Aorta (tissue), 5 donors: ENCODE data around the gene DOCK3. TPM values are rescaled to one million over a fixed set of nuclear protein-coding genes. Genes with fewer than 3 reads are reported as not detected.
"Not testable (repeated sequence)": the region's sequence is repeated elsewhere in the genome, so short reads cannot be mapped to it uniquely, and the experiment has no call there.

Experiments used
- ATAC-seq: fragments of 200-7000 bp; cut with Tn5 transposase; one replicate; pipeline ENCODE4 v1.9.1; 2022; ENCODE audit warnings: moderate library complexity; ENCODE audit not compliant: low FRiP score
- DNase-seq, 2 donors: peaks; one replicate each; pipeline ENCODE4 v3.0.0-alpha.2; 2020
- H3K27ac ChIP-seq, 2 donors: one replicate each; pipeline ENCODE4 v1.5.1; 2013; ENCODE audit warnings: low read length in 2 of 2, mild to moderate bottlenecking in 2 of 2, moderate library complexity in 2 of 2, control low read depth in 1 of 2, inconsistent platforms in 1 of 2, low read depth in 1 of 2
- H3K27me3 ChIP-seq, 2 donors: one replicate each; pipeline ENCODE4 v1.6.1; 2013; ENCODE audit warnings: control low read depth in 1 of 2, low read length in 1 of 2, mild to moderate bottlenecking in 1 of 2, moderate library complexity in 1 of 2; ENCODE audit not compliant: insufficient read depth in 2 of 2, control insufficient read depth in 1 of 2
- H3K36me3 ChIP-seq, 2 donors: one replicate each; pipeline ENCODE4 v1.6.1; 2013; ENCODE audit warnings: control low read depth in 1 of 2, low read length in 1 of 2, mild to moderate bottlenecking in 1 of 2; ENCODE audit not compliant: insufficient read depth in 2 of 2, control insufficient read depth in 1 of 2
- H3K4me1 ChIP-seq, 2 donors: one replicate each; pipeline ENCODE4 v1.6.1; 2013; ENCODE audit warnings: low read length in 2 of 2, control low read depth in 1 of 2, mild to moderate bottlenecking in 1 of 2, moderate library complexity in 1 of 2; ENCODE audit not compliant: insufficient read depth in 2 of 2, control insufficient read depth in 1 of 2
- H3K4me3 ChIP-seq, 2 donors: one replicate each; pipeline ENCODE4 v1.5.1; 2013; ENCODE audit warnings: low read length in 2 of 2, control low read depth in 1 of 2, mild to moderate bottlenecking in 1 of 2
- H3K9me3 ChIP-seq: one replicate; pipeline ENCODE4 v1.6.1; 2013; ENCODE audit warnings: mild to moderate bottlenecking, low read length; ENCODE audit not compliant: control insufficient read depth
- WGBS, 2 donors: extraction: QIAGEN DNeasy Blood & Tissue Kit; methylation state at CpG; one replicate each; pipeline ENCODE4 v1.1.7; 2013; 5-methylcytosine and 5-hydroxymethylcytosine counted together
- intact Hi-C, 2 donors: fragments of 100-400 bp; cut with DNase I; formaldehyde crosslinking; loops; one replicate each; pipeline versions ENCODE4 v1.14.2 to v1.15.0; 2022
- polyA plus RNA-seq, 2 donors: library from polyadenylated mRNA; stranded (reverse); fragments of 200-250 nt; gene quantifications; one replicate each; pipeline ENCODE4 v1.2.3, GENCODE V29; 2013
- total RNA-seq, 2 donors: library from RNA; stranded (reverse); fragmentation: NEBNext Ultra II Directional; extraction: Animal tissue kit (Norgen Biotek cat#: 25700); gene quantifications; one replicate each; pipeline ENCODE4 v1.2.1, GENCODE V29; 2021
- donor health status: healthy with polysubstance abuse.
- donor health status: Bipolar disorder and iron deficiency.
- donor health status: DM: no; HTN: no; CAD: no.
- donor health status: DM: no; HTN: no; CAD: no.
- donor health status: DM: yes; HTN: yes; CAD: no.

DOCK3 gene
- total and polyA plus RNA-seq, 4 donors = 0.31 to 0.97 (median 0.55) TPM

GRCh38 chr3:51385621-51386091 lies 710.9 kb downstream of the DOCK3 start:
- WGBS, 2 donors = 2 to 3% methylated on average over 18 of the region's 18 CpGs
- intact Hi-C loops = loop anchor here in 1 of 2 donors (5.0 kb wide), 1 partner anchor 768 kb away; the partner anchor contains the start of gene MAPKAPK3
- ATAC-seq = no peak
- H3K9me3 ChIP-seq = no peaks in the 10 kb centered on the region
- H3K4me3 ChIP-seq = peak overlapping the region; percentile 28 to 67
- no peak overlapping the region for H3K27ac ChIP-seq
- H3K27me3 ChIP-seq = no peaks in the 10 kb centered on the region
- H3K4me1 ChIP-seq = peaks cover 0 to 2% of the 10 kb centered on the region in 2 donors
- H3K36me3 ChIP-seq = peaks cover 0 to 3% of the 10 kb centered on the region in 2 donors
- peak in 1 of 2 donors; percentile 44 for DNase-seq

GRCh38 chr3:51386159-51386851 lies 711.6 kb downstream of the DOCK3 start:
- H3K9me3 ChIP-seq = no peaks in the 10 kb centered on the region
- WGBS, 2 donors = 27 to 28% methylated on average over 8 of the region's 8 CpGs
- peak overlapping the region; percentile 28 to 67 for H3K4me3 ChIP-seq
- H3K4me1 ChIP-seq = peaks cover 0 to 2% of the 10 kb centered on the region in 2 donors
- DNase-seq (peak in 1 of 2 donors; percentile 20), ATAC-seq (no peak)
- no peak overlapping the region for H3K27ac ChIP-seq
- intact Hi-C loops = loop anchor here in 1 of 2 donors (5.0 kb wide), 1 partner anchor 769 kb away; the partner anchor contains the start of gene MAPKAPK3
- H3K36me3 ChIP-seq = peaks cover 0 to 3% of the 10 kb centered on the region in 2 donors
- H3K27me3 ChIP-seq = no peaks in the 10 kb centered on the region

DNA sequence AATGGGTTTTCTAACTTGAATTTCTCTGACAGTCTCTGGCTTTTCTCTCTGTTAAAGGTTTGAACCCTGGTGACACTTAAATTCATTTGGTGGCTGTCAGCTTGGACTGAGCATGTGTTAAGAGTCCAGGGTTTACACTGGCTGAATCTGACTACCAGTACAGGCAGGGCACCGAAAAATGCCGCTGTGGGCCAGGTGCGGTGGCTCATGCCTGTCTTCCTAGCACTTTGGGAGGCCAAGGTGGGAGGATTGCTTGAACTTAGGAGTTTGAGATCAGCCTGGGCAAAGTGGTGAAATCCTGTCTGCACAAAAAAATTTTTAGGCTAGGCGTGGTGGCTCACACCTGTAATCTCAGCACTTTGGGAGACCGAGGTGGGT lies 712.1 kb downstream of the DOCK3 start:
- intact Hi-C loops = loop anchor here in 1 of 2 donors (5.0 kb wide), 1 partner anchor 770 kb away; the partner anchor contains the start of gene MAPKAPK3
- ATAC-seq = no peak
- peak in 1 of 2 donors; percentile 49 for DNase-seq
- peak overlapping the region in 1 of 2 donors; percentile 0 for H3K27ac ChIP-seq
- 87 to 91% methylated on average over 5 of the region's 5 CpGs for WGBS, 2 donors
- H3K27me3 ChIP-seq = no peaks in the 10 kb centered on the region
- H3K4me3 ChIP-seq = no peak overlapping the region
- no peaks in the 10 kb centered on the region for H3K9me3 ChIP-seq
- H3K4me1 ChIP-seq = peaks cover 0 to 2% of the 10 kb centered on the region in 2 donors
- H3K36me3 ChIP-seq = peaks cover 0 to 3% of the 10 kb centered on the region in 2 donors

DNA sequence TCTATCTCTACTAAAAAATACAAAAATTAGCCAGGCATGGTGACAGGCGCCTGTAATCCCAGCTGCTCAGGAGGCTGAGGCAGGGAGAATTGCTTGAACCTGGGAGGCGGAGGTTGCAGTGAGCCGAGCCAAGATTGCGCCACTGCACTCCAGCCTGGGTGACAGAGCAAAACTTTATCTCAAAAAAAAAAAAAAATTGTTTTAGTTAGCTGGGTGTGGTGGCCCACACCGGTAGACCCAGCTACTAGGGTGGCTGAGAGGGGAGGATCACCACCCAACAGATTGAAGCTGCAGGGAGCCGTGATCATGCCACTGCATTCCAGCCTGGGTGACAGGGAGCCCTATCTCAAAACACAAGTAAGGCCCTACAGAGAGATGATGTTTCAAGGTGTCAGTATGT lies 712.6 kb downstream of the DOCK3 start:
- intact Hi-C loops = loop anchor here in 1 of 2 donors (5.0 kb wide), 1 partner anchor 770 kb away; the partner anchor contains the start of gene MAPKAPK3
- peak in 1 of 2 donors; percentile 66 for DNase-seq
- 71 to 72% methylated on average over 6 of the region's 6 CpGs for WGBS, 2 donors
- not testable (repeated sequence) for H3K36me3 ChIP-seq, ATAC-seq, H3K4me1 ChIP-seq, H3K9me3 ChIP-seq, H3K4me3 ChIP-seq, H3K27ac ChIP-seq, H3K27me3 ChIP-seq

DNA sequence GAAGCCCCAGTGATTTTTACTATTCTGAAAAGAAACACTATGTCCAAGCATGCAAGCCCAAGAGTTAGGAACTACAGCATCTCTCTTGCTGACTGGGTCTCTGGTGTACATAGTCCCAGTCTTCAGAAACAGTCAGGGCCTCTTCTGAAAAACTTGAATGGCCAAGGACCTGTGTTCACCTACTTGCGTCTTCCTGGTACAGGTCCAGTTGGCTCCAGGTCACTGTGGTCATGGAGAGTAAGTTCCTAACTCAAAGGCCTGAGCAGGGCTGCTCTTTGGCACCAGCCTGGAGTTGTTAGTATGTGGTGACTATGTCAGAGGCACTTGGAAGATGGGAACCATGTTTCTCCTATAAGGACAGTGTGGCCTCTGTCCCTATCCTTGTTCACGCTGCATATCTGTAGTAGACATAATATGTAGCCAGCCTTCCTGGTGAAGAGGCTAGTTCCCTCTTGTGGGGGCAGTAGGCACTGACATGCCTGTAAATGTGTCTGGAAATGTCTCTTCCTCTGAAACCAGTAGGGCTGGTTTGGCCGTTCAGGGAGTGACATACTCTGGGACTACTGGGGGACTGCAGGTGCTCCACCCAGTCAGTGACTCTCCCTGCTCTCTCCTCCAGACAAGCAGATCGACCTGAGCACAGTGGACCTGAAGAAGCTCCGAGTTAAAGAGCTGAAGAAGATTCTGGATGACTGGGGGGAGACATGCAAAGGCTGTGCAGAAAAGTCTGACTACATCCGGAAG lies 713.7 kb downstream of the DOCK3 start:
- intact Hi-C loops = loop anchor here in 1 of 2 donors (5.0 kb wide), 1 partner anchor 771 kb away; the partner anchor contains the start of gene MAPKAPK3
- DNase-seq = peak in 1 of 2 donors; percentile 16
- Histone ChIP-seq H3K27me3 (no peaks in the 10 kb centered on the region), H3K36me3 (peaks cover 0 to 3% of the 10 kb centered on the region in 2 donors), H3K4me3 (no peak overlapping the region), H3K27ac (no peak overlapping the region), H3K4me1 (peaks cover 0 to 2% of the 10 kb centered on the region in 2 donors), H3K9me3 (no peaks in the 10 kb centered on the region)
- 68 to 71% methylated on average over 6 of the region's 6 CpGs for WGBS, 2 donors
- no peak for ATAC-seq

- 50 to 59% methylated on average over 6 of the region's 6 CpGs for WGBS, 2 donors
- H3K36me3 ChIP-seq = peaks cover 0 to 4% of the 10 kb centered on the region in 2 donors
- H3K9me3 ChIP-seq = no peaks in the 10 kb centered on the region
- H3K4me1 ChIP-seq = peaks cover 0 to 2% of the 10 kb centered on the region in 2 donors
- intact Hi-C loops = loop anchor here (2.0 to 10.0 kb wide), 6 partner anchors 43 to 1035 kb away; partner anchors contain the start of genes CYB561D2 (in 1 of the 2), MAPKAPK3 (in 1 of the 2), NPRL2 (in 1 of the 2) and TEX264 (in 1 of the 2)
- H3K27me3 ChIP-seq = no peaks in the 10 kb centered on the region
- no peak overlapping the region for H3K4me3 ChIP-seq
- DNase-seq (peak in 1 of 2 donors; percentile 79), ATAC-seq (no peak)
- H3K27ac ChIP-seq = peak overlapping the region in 1 of 2 donors; percentile 10
These were observed 714.9 kb downstream of the DOCK3 start for GRCh38 chr3:51389423-51390183.

DNA sequence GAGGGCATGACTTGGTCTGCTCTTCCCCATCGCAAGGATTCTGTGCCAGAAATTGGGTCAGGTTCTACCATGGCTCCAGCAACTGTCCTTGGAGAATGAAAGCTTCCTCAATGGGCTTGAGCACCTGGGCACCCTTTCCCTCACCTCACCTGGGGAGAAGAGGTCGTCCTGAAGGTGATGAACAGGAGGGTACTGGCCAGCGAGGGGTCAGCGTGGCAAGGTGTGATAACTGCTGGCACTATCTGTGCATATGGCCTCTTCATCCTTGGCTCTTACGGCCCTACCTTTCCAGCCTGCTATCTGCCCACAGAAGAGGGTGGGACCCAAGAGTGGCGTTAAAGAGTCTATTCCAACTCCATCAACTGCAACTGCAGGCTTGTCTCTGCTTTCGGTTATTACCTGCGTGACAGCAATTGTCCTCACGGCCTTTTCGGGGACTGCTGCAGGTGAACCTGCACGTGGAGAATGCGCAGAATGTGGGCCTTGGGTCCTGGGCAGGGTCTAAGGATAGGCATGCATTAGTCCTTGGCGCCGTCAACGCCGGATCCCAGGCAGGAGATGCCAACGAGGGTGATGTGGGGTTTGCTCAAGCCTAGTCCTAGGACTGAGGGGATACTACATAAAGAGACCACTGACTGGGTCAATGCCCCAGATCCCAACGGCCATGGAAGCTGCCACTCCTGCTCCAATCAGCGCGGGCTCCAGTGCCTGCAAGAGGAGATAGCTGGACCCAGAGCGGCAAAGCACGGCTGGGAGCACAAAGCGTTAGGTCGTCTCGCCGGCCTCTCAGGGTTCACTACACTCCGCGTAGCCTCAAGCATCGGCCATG lies 715.7 kb downstream of the DOCK3 start:
- no peak overlapping the region for H3K4me3 ChIP-seq
- ATAC-seq = peak; percentile 9
- H3K36me3 ChIP-seq = peaks cover 0 to 4% of the 10 kb centered on the region in 2 donors
- intact Hi-C loops = loop anchor here (2.0 to 10.0 kb wide), 5 partner anchors 42 to 1036 kb away; partner anchors contain the start of genes CYB561D2 (in 1 of the 2), NPRL2 (in 1 of the 2), TEX264 (in 1 of the 2) and TMEM115 (in 1 of the 2)
- peak overlapping the region in 1 of 2 donors; percentile 43 for H3K27ac ChIP-seq
- peaks cover 0 to 2% of the 10 kb centered on the region in 2 donors for H3K4me1 ChIP-seq
- H3K27me3 ChIP-seq = no peaks in the 10 kb centered on the region
- no peaks in the 10 kb centered on the region for H3K9me3 ChIP-seq
- peak in 1 of 2 donors; percentile 20 for DNase-seq
- WGBS, 2 donors = 38% methylated on average over 29 of the region's 29 CpGs
